Fibroblast of villous mesenchyme (primary cell): ENCODE data around the gene ZBTB20. TPM values are rescaled to one million over a fixed set of nuclear protein-coding genes. Genes with fewer than 3 reads are reported as not detected.
A peak's percentile ranks its signal among the peaks of the same experiment; 100 is the strongest.

Experiments
- DNase-seq: peaks from one replicate; pipeline ENCODE4 v3.0.0-alpha.2; 2010; ENCODE audit warnings: low read depth
- H3K4me3 ChIP-seq: 2 replicates; pipeline ENCODE4 v1.5.1; 2011; ENCODE audit warnings: low read depth, mild to moderate bottlenecking, low read length
- CTCF ChIP-seq: IDR thresholded peaks from 2 replicates; pipeline ENCODE4 v1.5.1; 2012; ENCODE audit warnings: low read depth, mild to moderate bottlenecking, low read length; ENCODE audit not compliant: insufficient read depth
- total RNA-seq: library from RNA; depleted of rRNA; stranded (reverse); fragments of >200 nt; gene quantifications from 2 replicates; pipeline ENCODE4 v1.2.3, GENCODE V29; 2012

The ZBTB20 gene
- total RNA-seq, 1 donor: 28.1 TPM

- no peak for TF ChIP-seq CTCF
- DNase-seq: no peak
- H3K4me3 ChIP-seq: no peak overlapping the region
Observed at GRCh38 chr3:114428044-114428595, 719.0 kb downstream of the ZBTB20 start.

- no peak for TF ChIP-seq CTCF
- DNase-seq: no peak
- no peak overlapping the region for H3K4me3 ChIP-seq
Observed at GRCh38 chr3:114427285-114428043, 719.6 kb downstream of the ZBTB20 start.

GRCh38 chr3:114424337-114424736 is 722.8 kb downstream of the ZBTB20 start:
- no peak for TF ChIP-seq CTCF

GRCh38 chr3:114421204-114421603 is 725.9 kb downstream of the ZBTB20 start:
- no peak for TF ChIP-seq CTCF
- no peak overlapping the region for H3K4me3 ChIP-seq
- DNase-seq: no peak

More at GRCh38 chr3:114424337-114424736, 722.8 kb downstream of the ZBTB20 start:
- no peak overlapping the region for H3K4me3 ChIP-seq
- no peak for DNase-seq

GRCh38 chr3:114420072-114420471 is 727.0 kb downstream of the ZBTB20 start:
- no peak for TF ChIP-seq CTCF
- H3K4me3 ChIP-seq: no peak overlapping the region
- DNase-seq: no peak

GRCh38 chr3:114418724-114419543 is 728.2 kb downstream of the ZBTB20 start:
- TF ChIP-seq CTCF: peak; percentile 74
- no peak overlapping the region for H3K4me3 ChIP-seq
- DNase-seq: peak; percentile 97
